NCI-H2171 treated with DMSO at 0.1 percent for 48 hours (cell line): ENCODE data around the gene TCF7.

Experiments used
- DNase-seq: peaks from one replicate; lab custom pipeline; 2025; lab: John Stamatoyannopoulos, UW

Gene TCF7

DNA sequence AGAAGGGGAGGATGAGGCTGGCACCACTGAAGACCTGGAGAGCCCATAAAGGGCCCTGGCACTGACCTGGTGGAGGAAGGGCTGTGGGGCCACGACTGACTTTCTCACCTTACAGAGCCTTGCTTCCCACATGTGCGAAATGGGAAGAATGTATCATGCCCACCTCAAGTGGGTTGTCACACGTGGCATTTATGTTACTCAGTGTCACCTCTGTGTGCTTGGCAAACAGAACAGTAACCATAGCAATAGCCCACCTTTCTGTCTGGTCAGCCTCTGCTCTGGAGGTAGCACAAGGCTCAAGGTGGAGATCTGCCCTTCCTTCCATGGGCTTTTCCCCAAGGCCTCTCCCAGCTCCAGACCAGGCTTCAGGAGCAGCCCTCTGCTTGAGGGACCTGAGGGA lies 16.7 kb downstream of the TCF7 start:
- DNase-seq = no peak

DNA sequence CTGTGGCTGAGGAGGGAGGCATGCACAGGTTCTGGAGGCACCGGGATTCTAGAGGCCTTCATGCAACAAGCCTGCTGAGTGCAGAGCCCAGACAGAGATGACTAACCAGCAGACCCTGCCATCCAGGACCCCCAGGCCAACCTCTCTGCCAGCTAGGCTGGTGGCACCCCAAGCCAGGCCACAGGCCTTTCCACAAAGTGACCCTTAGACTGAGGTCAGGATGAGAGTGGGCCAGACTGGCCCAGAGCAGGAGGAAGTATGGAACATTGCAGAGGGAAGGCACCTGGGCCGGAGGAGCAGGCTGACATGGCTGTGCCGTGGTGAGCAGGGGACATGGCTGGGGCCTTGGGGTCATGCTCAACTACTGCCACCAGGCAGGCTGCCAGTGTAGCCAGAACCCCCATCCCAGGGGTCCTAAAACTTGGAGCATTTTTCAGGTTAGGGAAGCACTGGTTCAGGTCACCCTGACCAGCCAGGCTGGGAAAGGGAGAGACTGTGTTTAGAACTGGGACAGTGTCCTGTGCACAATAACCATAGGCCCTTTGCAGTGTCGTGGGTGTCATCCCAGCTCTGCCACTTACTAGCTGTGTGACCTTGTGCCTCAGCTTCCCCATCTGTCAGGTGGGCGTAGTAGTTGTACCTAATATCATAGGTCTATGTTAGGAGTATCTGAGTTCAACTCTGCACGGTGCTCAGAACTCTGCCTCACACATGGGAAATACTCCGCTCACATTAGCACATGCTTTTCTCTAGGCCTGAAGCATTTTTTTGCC lies 17.3 kb downstream of the TCF7 start:
- DNase-seq = no peak

DNA sequence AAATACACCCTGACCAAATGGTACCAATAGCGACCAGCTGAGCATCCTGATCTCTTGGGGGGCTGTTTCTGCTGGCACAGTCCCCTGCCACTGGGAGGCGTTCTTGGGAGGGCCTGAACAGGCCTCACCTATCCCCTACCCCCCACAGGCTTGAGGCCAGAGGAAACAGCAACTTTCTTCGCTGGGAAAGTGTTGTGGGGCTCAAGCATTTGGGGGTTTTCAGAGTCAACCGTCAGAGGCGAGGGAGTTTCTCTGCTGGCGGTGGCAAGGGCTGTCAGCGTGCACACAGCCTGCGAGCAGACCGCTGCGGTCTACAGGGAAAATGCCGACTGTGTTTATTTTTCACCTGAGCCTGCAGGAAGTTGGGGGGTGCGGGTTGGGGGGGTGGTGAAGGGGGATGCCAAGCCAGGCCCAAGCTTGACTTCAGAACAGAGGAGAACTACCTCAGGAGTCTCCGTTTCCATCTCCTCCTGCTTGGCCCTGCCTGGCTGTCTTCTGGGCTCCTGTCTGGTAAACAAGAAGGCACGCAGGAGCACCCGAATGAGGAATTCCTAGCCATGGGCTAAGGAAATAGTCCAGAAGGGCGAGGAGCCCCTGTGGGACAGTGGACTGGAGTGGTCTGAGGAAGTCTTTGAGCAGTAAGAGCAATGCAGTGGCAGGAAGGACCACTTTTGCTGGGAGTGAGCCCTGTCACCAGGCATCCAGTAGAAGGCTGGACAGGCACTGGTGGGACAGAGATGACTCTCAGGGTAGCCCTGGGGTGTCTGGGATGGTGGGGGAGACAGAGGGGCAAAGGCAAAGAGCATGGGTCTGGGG lies 18.1 kb downstream of the TCF7 start:
- DNase-seq = no peak

DNA sequence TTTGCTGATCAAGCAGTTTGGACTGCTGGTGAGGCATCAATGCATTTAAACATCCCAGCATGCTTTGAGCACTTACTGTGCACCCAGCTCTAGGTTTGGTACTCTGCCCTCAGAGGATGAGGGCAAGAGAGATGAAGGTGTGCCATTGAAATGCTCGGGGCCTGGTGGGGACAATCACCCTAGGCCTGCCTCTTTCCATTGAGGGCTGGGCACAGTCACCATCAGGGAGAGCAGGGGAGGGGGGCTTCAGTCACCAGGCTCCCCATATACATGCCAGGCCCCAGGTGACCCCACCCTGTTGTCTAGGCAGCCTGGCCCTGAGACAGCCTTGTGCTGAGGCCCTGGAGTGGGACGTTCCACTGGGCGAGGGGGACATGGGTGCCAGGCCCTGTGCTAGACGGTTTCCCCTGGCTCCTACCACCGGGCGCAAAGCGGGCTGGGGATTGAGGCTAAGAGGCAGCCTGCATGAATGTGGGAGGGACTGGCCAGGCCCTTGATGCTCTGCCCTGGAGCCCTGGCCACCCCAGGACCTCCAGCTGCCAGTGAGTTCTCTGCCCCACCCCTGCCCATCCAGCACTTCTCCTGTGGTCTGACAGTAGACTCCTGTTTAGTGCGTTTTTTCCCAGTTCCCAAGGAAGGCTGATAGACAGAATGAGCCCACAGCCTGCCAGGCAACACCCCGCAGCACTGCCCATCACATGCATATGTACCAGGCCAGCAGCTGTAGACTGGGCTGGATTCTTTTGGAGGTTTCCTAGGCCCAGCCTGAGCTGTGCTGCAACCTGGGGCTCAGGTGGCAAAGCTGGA lies 18.9 kb downstream of the TCF7 start:
- no peak for DNase-seq

DNA sequence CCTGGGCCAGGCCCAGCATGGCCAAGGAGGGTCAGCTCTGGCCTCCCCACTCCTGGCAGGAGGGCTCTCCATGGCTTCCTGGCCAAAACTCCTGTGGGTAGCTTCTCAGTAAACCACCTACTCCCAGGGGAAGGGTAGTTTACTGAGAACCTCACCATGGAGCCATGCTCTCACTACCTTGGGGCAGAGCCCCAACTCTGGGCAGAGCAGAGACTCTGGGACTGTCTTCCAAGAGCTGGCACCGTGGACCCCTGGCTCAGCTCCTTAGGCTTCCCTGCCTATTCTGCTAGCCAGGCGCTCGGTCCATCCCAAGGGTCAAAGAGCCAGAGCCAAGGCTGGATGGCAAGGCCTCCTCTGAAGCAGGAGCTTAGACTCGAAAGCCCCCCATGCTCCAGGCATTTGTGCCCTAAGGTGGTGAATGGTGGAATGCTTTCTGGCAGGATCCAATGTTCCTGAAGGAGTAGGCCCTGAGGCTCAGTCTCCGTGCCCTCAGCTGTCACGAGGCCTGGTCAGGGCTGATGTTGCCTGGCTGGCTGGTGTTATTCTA lies 19.6 kb downstream of the TCF7 start:
- no peak for DNase-seq

DNA sequence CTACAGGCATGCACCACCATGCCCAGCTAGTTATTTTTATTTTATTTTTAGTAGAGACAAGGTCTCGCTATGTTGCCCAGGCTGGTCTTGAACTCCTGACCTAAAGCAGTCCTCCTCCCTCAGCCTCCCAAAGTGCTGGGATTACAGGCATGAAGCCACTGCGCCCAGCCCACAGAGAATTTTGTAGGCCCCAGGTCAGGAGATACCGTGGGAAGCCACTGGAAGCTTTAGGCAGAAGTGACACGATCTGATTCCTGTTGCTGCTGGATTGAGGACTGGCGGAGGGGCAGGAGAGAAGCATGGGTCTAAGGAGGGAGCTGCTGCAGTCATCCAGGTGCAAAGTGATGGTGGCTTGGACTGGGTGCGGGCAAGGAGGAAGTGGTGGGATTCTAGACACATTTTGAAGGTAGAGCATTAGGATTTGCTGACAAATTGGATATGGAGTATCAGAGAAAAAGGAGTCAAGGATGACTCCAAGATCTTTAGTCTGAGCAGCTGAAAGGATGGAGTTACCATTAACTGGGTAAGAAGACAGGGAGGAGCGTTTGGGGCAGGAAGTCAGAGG lies 20.7 kb downstream of the TCF7 start:
- no peak for DNase-seq

DNA sequence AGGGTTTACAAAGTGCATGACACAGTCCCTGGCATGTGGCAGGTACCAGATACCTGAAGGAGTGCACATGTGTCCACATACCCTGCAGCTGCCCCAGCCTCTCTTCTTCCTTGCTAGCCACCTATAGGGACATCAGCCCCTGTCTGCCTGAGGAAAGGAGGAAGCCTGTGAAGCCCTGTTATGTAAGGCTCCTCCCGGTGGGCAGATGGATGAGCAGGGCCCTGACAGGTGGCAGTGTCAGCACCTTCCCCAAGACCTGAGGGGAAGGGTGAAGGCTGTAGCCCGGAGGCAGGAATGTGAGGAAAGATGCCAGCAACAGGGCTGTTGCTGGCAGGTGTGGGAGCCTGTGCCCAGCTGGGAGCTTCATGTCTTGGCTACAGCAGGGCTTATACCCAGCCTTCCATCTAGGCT lies 21.7 kb downstream of the TCF7 start:
- DNase-seq = peak; percentile 15

DNA sequence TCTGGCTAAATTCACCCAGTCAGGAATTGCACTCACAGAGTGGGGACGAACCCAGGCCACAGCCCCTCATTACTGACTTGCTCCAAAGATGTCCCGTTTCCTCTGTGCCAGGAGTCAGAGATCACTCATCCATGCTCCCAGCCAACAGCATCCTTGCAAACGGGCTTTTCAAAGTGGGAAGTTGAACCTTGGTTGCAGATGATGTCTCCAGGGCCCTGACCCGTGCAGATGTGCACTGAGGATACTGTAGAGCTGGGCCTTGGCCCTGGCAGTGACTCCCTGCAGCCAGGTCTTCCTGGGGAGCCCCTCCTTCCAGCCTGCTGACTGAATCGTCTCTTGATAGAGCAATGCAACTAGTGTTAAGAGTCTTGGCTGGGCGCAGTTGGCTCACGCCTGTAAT lies 22.3 kb downstream of the TCF7 start:
- no peak for DNase-seq

DNA sequence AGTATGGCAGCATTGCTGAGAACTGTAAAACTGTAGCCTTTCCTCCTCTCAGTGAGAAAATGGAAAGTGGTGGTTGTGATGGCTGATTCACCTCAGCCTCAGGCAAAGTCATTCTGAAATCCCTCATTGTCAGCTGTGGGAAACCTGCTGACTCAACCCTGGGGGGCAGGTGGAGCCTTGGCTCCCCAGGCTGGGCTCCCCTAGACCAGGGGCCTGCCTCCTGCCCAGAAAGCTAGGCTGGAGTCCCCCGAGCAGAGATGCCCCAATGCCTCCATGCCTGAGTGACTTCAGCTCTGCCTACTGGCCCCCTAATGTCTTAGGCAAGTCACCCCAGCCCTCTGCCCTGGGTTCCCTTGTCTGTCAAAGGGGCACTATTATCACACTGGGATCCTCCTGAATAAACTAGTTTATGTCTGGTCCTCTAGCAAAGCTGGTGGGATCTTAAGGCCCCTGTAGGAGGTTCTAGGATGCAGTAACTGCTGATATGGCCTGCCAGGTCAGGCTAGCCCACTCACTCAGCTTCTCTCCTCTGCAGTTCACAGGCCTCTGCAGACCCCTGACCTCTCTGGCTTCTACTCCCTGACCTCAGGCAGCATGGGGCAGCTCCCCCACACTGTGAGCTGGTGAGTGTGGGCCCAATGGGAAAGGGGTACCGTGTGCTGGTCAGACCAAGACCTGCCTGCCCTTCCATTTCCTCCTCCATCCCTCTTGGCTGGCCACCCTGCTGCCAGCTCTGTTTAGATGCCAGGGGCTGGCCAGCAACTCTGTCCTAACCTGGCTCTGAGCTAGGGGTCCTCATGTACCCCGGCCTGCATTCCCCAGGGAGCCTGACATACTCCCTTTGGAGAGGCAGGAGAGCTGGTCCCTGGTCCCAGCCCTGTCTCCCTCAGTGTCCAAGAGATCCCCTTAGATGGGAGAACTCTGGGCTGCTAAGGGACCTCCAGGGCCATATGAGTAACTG lies 24.2 kb downstream of the TCF7 start:
- DNase-seq = no peak

DNA sequence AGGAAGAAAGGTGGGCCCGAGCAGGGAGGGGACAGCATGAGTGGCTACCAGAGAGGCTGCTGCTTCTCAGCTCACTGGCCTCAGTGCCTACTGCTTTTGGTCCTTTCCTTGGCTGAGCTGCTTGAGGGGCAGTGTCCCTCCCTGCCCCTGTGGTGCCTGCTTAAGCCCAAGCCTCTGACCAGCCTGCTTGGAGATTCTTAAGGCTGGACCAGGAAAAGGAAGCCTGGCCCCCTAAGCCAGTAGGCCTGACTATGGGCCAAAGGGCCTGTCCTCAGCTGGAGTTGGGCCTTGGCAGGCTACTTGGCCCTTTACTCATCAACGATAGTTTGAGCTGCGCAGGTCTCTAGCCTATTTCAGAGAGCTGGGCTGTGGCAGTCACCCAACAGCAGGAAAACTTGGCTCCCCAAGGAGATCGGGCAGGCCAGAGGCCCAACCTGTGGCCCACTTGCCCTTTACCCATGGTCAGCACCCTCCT lies 24.9 kb downstream of the TCF7 start:
- no peak for DNase-seq

DNA sequence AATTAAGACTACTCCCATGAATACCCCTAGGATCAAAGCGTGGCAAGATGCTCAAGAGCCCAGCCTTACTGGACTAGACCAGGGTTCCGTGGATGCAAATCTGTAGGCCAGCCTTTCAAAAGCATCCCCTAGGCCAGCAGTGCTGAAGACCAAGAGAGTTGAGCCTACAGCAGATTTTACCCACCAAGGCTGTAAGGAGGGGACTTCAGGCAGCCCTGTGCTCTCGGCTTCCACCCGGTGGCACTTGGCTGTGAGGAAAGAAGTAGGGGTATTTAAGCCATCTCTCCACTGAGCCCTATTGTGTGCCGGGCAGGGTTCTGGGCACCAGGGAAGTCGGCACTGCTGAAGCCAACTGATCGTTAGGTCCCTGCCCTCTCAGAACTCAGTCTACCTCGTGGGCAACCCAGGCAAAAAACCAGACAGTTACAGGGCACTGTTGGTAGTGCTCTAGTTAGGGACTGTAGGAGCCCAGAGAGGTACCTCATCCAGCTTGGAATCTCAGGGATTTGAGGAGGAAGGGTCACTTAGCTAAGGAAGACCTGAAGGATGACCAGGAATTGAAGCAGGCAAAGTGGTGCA lies 25.5 kb downstream of the TCF7 start:
- DNase-seq = no peak

DNA sequence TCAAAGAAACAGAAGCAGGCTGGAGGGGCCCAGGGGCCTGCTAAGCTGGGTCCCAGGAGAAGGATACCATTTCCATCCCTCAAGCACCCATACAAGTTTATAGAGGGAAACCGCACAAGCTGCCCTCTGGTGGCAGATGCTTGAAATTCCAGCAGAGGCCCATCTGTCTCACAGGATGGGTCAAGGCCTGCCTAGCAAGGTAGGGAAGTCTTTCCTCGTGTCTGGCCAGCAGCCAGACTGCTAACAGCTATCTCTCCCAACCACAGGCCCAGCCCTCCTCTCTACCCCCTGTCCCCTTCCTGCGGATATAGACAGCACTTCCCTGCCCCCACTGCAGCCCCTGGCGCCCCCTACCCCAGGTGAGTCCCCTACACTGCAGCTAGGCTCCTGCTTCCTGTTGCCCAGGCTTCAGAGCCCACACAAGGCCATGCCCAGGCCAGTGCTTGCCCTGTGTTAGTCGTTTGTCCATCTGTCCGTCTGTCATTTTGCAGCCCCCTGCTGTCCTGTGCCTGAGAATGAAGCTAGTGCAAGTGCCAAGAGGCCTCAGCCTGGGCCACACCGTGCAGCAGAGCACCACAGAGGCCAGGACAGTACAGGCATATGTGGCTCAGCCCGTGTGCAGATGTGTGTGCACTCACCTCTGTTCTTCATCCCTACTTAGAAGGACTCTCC lies 26.2 kb downstream of the TCF7 start:
- peak; percentile 50 for DNase-seq

DNA sequence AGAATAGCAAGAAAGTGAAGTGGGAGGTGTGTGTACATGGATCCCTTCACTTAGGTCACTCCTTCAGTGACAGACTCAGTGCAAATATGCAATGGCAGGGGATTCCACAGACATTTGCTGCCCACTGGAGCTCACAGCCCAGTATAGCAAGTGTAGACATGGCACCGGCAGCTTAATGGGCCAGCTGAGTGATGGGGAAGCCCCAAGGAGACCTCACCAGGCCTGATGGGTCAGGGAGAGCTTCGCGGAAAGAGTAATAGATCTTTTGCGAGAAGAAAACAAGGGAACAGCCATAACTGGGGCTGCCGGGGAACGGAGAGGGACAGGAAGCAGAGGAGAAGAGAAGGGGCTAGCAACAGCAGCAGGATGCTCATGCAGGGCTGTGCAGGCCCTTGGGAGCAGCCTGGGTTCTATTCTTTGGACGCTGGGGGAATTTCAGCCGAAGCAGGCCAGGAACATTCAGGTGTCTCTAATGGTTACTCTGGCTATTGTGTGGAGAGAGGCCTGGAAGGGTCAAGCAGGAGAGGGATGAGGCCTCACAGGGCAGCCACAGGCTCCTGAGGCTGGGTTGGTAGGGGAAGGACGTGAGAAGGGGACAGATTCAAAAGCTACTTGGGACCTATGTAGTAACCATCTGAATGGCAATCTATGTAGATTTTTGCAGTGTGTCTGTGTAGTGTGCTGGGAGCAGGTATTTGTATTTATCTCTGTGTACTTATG lies 27.0 kb downstream of the TCF7 start:
- DNase-seq = no peak

DNA sequence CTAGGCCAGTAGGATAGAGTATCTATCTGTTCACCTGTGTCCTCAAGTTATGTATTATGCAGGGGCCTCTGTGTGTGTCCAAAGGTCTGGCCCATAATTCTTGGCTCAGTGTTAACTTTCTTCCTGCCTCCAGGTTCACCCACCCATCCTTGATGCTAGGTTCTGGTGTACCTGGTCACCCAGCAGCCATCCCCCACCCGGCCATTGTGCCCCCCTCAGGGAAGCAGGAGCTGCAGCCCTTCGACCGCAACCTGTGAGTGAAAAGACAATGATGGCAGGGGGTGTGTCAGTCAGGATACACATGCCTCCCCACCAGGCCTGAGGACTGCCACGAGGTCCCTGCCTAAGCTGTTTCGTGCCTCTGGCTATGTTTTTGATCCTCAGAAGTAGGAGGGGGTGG lies 27.6 kb downstream of the TCF7 start:
- DNase-seq = no peak

DNA sequence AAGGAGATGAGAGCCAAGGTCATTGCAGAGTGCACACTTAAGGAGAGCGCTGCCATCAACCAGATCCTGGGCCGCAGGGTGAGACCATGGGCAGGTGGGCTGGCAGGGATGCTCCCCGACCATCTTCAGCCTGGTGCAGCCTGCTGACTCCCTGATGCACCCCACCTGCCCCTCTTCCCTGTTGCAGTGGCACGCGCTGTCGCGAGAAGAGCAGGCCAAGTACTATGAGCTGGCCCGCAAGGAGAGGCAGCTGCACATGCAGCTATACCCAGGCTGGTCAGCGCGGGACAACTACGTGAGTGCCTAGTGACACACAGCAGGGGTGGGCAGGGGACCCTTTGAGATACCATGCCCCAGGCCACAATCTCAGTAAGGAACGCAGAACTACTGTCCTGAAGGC lies 28.3 kb downstream of the TCF7 start:
- no peak for DNase-seq

DNA sequence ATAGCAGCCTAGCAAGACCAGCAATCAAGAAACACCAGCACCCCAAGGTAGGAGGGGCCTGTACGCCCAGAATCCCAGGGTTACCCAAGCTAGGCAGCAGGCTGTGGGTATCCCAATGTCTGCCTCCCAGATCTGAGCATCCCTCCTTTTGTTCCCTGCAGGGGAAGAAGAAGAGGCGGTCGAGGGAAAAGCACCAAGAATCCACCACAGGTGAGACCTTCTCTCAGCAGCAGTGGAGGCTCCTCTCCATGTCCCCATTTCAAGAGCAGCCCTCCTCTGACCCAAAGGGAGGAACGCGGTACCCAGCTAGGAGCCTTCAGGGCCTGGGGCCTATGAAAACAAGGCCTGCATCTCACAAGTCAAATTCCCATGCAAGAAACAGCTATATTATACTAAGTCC lies 28.9 kb downstream of the TCF7 start:
- no peak for DNase-seq

DNA sequence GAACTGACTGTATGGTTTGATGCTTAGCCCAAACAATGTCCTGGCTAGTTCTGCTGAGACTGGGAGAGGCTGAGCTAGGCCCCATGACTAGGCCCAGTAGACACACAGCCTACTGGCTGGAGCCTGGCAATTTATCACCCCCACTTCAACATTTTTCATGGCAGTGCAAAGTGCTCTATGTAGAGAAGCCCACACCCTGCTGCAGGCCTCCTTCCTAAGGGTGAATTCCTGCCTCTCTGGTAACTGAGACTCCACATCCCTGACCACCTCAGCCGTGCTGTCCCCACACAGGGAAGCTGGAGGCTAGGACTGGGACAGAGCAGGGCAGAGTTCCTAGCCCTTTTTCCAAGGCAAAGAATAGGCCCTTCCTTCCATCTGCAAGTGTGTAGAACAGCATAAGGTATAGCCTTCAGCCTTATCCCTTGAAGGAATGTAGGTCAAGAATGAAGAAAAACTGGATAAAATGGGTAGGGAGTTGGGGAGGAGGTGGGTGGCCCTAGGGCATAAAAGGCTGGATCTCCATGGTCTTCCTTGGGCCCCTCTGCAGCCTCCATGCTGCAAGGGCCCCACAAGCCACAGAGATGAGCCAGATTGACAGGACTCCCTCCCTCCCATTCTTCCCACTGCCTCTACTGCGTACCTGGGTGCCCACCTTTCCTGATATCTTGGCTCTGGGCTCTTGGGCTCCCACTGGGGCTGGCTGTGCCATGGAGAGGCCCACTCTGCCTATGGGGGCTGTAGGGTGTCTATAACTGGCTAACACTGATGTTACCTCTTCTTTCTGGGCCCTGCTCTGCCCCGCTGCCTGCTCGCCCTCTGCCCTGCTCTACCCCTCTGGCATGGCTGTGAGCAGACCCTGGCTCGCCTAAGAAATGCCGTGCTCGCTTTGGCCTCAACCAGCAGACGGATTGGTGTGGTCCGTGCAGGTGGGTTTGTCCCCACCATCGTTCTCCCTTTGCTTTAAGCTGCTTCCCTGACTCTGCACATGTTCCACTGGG lies 29.8 kb downstream of the TCF7 start:
- DNase-seq = no peak
